Astrocyte of the cerebellum (primary cell): ENCODE results near the gene SPOCK1.

Experiments used
- DNase-seq: peaks from one replicate; pipeline ENCODE4 v3.0.0-alpha.2; 2011; ENCODE audit warnings: low read depth
- H3K4me3 ChIP-seq: 2 replicates; pipeline ENCODE4 v1.5.1; 2011; ENCODE audit warnings: mild to moderate bottlenecking, low read depth, low read length, moderate library complexity
- in situ Hi-C: cut with HindIII; loops from 2 replicates; pipeline ENCODE4 v1.10.0; 2017; ENCODE audit warnings: low sequenced_read_pairs
- TF ChIP-seq, protein P1 (sequence below): IDR thresholded peaks from 2 replicates; pipeline ENCODE4 v1.5.1; 2012; ENCODE audit warnings: low read length, low read depth, moderate library complexity, mild to moderate bottlenecking; ENCODE audit errors: missing control alignments

The SPOCK1 gene

DNA sequence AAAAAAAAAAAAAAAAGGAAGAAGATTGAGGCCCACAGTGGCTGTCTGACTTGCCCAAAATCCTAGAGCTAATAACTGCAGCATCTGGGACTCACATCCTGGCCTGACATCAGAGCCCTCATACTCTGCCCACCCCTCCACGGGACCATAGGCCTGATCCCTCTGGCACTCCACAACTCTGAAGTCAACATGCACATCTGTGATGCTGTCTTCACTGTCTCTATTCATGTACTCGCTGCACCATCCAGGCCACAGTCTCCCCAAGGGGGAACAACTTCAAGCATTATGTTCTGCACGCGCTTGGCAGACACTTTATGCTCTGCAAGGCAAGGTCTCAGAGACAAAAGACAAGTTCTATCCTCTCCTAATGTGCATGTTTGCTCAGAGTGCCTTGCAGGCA is 158.2 kb downstream of the SPOCK1 start:
- no peak for DNase-seq
- no peak overlapping the region for H3K4me3 ChIP-seq
- TF ChIP-seq, protein P1, sequence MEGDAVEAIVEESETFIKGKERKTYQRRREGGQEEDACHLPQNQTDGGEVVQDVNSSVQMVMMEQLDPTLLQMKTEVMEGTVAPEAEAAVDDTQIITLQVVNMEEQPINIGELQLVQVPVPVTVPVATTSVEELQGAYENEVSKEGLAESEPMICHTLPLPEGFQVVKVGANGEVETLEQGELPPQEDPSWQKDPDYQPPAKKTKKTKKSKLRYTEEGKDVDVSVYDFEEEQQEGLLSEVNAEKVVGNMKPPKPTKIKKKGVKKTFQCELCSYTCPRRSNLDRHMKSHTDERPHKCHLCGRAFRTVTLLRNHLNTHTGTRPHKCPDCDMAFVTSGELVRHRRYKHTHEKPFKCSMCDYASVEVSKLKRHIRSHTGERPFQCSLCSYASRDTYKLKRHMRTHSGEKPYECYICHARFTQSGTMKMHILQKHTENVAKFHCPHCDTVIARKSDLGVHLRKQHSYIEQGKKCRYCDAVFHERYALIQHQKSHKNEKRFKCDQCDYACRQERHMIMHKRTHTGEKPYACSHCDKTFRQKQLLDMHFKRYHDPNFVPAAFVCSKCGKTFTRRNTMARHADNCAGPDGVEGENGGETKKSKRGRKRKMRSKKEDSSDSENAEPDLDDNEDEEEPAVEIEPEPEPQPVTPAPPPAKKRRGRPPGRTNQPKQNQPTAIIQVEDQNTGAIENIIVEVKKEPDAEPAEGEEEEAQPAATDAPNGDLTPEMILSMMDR, result no peak
- in situ Hi-C loops, result no loop called here

DNA sequence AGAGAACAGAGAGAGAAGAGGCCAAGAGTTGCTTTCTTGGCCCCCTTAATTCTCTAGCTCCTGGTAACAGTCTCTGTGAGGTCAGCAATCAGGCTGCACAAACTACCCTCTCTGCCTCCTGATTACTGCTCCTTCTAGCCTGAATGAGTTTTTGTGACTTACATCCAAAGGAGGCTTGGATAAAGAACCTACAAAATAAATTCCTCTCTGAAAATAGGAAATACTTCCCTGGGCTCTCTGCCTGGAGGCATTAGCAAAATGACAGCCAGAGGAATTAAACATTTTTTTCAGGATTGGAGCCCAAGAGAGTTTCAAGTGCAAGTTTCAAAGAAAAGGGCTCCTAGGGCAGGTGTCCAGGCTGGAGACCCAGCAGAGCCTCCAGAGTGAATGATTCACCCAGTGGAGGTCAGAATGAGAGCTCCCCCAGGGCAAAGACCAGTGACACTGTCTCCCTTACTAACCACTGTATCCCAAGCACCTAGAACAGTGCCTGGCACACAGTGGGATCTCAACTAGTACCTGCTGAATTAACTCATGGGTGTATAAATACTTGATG is 162.5 kb downstream of the SPOCK1 start:
- no peak overlapping the region for H3K4me3 ChIP-seq
- no peak for DNase-seq
- TF ChIP-seq, protein P1, result no peak
- in situ Hi-C loops, result no loop called here

DNA sequence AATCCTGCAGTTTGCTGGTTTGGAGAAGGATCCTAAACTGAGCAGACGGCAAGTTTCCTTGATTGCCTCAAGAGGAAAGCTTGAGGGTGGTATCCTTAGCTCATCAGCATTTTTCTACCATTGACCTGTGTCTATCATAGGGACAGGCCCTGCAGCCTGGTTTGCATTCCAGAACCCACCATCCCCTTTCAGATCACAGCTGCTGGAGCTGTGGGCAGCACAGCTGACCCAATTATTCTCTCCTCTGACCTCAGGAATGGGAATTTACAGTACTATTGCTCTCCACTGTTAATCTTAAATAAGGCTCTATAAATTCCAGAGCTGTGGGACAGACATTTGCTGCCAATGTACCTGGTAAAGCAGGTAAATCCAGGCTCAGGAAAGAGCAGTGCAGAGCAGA is 163.0 kb downstream of the SPOCK1 start:
- in situ Hi-C loops, result no loop called here
- no peak for DNase-seq
- H3K4me3 ChIP-seq, result no peak overlapping the region
- TF ChIP-seq, protein P1, result no peak

DNA sequence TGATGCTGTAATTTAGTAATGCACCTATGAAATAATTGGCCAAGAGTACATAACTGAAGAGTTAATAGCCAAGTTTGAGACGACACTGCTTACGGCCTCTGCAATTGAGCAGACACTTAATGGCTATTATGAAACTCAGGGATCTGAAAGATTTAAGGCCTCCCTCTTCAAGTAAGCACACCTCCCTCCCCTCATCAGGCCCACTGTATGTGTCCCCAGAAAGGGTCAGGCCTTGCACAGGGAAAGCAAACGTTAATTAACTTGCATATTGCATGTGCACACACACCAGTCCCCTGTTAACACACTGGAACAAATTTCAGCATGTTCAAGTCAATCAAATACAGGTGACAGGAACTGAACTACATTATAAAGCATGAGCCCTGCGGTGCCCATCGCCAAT is 163.6 kb downstream of the SPOCK1 start:
- in situ Hi-C loops, result no loop called here

DNA sequence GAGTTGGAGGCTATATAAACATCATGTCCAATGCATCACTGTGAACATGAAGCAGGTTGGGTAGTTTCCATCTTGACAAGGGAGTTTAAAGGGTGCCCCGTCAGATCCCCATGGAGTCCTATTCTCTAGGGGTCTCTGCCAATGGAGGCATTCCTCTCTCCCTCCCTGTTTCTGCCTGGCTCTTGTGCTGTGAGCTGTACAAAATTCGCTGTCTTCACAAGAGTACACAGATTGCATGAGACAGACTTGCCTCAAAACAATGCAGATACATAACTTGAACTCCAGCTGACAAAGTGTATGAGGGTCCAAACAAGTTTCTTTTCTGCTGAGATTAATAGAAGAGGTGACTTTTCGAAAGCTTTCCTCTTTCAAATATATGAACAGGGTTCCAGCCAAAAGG is 165.2 kb downstream of the SPOCK1 start:
- TF ChIP-seq, protein P1, result no peak
- DNase-seq, result no peak
- in situ Hi-C loops, result no loop called here
- no peak overlapping the region for H3K4me3 ChIP-seq

More for the DNA sequence above, 163.6 kb downstream of the SPOCK1 start:
- H3K4me3 ChIP-seq, result no peak overlapping the region
- TF ChIP-seq, protein P1, result no peak
- no peak for DNase-seq

DNA sequence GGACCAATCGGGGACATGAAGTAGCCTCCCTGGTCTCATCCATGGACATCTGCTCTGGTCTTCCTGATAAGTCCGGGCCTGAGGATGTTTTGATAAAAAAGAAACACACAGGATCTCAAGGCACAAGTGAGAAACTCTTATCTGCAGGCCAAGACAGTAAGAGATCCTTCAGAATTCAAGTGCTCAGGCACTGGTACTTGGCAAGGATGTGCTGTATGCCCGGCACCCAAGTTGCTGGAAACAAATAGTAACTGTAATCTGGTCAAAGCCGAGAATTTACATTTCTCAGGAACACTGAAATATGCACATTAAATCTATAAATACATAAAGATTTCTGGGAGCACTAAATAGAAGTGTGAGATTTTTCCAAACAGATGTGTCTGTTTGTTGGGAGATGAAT is 165.7 kb downstream of the SPOCK1 start:
- DNase-seq, result no peak
- TF ChIP-seq, protein P1, result no peak
- in situ Hi-C loops, result no loop called here
- H3K4me3 ChIP-seq, result no peak overlapping the region

DNA sequence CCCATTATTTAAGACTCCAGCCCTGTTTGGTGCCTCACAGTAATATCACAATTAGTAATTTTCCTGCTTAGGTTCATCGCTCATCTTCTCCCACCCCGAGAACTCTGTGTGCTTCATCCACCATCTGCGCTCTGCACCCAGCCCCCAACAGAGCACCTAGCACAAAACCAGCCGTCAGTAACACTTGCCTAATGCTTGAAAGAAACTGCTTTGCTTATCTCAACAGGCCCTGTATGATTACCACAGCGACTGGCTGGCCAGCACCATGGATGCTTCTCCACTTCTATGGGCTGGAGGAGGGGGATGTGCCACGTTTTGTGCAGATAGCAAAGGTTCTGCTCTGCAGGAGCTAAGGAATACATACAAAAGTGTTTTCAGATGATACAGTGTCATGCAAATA is 166.8 kb downstream of the SPOCK1 start:
- DNase-seq, result no peak
- TF ChIP-seq, protein P1, result no peak
- no peak overlapping the region for H3K4me3 ChIP-seq
- in situ Hi-C loops, result no loop called here
